ENCODE data around the gene FLRT1. TPM values are rescaled to one million over a fixed set of nuclear protein-coding genes. Genes with fewer than 3 reads are reported as not detected.

Gene FLRT1
- polyA plus RNA-seq, 6 donors from 2014 or later: not detected

DNA sequence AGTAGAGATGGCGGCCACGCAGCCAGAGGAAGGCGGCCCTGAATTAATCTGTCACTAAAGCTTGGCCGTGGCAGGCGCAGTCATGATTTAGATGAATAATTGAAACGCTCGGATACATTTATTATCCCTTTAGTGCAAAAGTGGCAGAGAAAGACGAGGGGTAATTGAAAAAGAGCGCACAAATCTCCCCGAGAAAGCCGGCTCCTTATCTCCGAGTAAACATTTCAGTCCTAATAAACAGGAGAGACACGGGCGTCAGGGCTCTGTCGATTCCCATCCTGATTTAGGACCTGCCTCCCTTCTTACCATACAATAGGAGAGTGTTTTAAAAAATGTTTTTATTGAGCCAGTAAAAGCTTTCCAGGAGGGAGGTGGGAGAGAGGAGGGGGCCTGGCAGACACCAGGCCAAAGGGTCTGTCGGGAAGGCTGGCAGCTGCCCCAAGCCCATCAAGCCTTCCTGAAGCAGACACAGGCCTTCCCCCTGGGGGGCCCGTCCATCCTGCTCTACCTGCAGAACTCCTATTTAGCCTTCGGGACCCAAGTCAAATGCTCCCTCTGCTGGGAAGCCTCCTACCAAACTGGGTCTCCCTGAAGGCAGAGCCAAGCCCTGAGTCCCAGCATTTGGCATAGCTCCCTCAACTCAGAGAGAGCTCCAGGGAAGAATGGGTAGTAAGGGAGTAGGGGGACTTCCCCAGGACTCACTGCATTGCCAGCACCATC lies 26.7 kb upstream of the FLRT1 start:
- no peak overlapping the region for H3K27ac Mint-ChIP-seq
- ATAC-seq (ENCODE audit: low read depth in 2 of 2) (no peak), DNase-seq (no peak)
- H3K4me3 Mint-ChIP-seq: no peak overlapping the region
- peaks cover 0 to 16% of the 10 kb centered on the region in 2 donors for H3K36me3 Mint-ChIP-seq
- H3K4me1 Mint-ChIP-seq: peaks cover 13 to 21% (median 21%) of the 10 kb centered on the region in 3 donors
- peaks cover 0 to 8% (median 0%) of the 10 kb centered on the region in 7 donors for H3K9me3 Mint-ChIP-seq
- peaks cover 15 to 53% (median 43%) of the 10 kb centered on the region in 3 donors for H3K27me3 Mint-ChIP-seq

DNA sequence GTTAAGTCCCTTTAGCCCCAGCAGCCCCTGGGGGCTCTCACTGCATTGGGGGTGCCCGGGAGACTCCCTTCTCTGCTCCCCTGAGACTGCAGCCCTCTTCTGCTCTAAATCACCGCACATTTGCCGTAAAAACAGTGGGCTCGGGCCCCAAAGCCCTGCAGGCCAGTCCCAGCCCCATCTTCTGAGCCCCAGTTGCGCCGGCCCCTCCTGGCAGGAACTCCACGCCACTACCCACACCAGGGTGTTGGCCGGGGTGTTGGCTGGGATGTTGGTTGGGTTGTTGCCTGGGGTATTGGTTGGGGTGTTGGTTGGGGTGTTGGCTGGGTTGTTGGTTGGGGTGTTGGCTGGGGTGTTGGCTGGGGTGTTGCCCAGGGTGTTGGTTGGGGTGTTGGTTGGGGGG lies 26.0 kb upstream of the FLRT1 start:
- Mint-ChIP-seq H3K27me3 (peaks cover 15 to 53% (median 43%) of the 10 kb centered on the region in 3 donors), H3K4me1 (peaks cover 13 to 21% (median 21%) of the 10 kb centered on the region in 3 donors), H3K4me3 (peak overlapping the region in 1 of 8 donors; percentile 59), H3K36me3 (peaks cover 0 to 16% of the 10 kb centered on the region in 2 donors), H3K9me3 (peaks cover 0 to 8% (median 0%) of the 10 kb centered on the region in 7 donors), H3K27ac (no peak overlapping the region)
- ATAC-seq (ENCODE audit: low read depth in 2 of 2) (no peak), DNase-seq (no peak)

DNA sequence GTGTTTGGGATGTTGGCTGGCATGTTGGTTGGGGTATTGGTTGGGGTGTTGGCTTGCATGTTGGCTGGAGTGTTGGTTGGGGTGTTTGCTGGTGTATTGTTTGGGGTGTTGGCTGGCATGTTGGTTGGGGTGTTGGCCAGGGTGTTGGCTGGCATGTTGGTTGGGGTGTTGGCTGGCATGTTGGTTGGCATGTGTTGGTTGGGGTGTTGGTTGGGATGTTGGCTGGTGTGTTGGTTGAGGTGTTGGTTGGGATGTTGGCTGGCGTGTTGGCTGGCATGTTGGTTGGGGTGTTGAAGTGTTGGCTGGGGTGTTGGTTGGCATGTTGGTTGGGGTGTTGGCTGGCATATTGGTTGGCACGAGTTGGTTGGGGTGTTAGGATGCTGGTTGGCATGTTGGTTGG lies 24.9 kb upstream of the FLRT1 start:
- Mint-ChIP-seq H3K27me3 (peaks cover 15 to 48% (median 43%) of the 10 kb centered on the region in 3 donors), H3K4me1 (peaks cover 13 to 21% (median 21%) of the 10 kb centered on the region in 3 donors), H3K36me3 (peaks cover 0 to 16% of the 10 kb centered on the region in 2 donors), H3K9me3 (peaks cover 0 to 8% (median 0%) of the 10 kb centered on the region in 7 donors), H3K27ac (no peak overlapping the region), H3K4me3 (no peak overlapping the region)
- ATAC-seq (ENCODE audit: low read depth in 2 of 2) (no peak), DNase-seq (no peak)

DNA sequence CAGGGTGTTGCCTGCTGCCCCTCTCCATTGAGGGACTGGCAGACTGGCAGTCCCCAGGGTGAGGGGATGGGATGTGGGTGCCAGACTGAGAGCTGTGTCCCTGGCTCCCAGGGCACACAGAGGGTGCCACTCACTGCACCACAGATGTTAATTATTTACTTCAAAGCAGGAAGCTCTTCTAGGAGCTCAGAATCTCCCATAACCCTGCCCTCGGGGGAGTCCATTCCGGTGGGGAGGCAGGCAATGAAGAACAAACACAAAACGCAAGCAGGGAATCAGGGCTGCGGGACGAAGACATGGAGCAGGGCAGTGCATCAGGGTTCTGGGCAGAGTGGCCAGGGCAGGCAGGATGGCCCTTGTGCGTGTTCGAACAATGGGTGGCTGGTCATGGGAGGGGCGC lies 24.4 kb upstream of the FLRT1 start:
- H3K4me3 Mint-ChIP-seq: no peak overlapping the region
- peaks cover 13 to 21% (median 20%) of the 10 kb centered on the region in 3 donors for H3K4me1 Mint-ChIP-seq
- ATAC-seq (ENCODE audit: low read depth in 2 of 2) (no peak), DNase-seq (no peak)
- H3K36me3 Mint-ChIP-seq: peaks cover 0 to 16% of the 10 kb centered on the region in 2 donors
- H3K9me3 Mint-ChIP-seq: peaks cover 0 to 8% (median 0%) of the 10 kb centered on the region in 7 donors
- no peak overlapping the region for H3K27ac Mint-ChIP-seq
- peaks cover 15 to 46% (median 42%) of the 10 kb centered on the region in 3 donors for H3K27me3 Mint-ChIP-seq

DNA sequence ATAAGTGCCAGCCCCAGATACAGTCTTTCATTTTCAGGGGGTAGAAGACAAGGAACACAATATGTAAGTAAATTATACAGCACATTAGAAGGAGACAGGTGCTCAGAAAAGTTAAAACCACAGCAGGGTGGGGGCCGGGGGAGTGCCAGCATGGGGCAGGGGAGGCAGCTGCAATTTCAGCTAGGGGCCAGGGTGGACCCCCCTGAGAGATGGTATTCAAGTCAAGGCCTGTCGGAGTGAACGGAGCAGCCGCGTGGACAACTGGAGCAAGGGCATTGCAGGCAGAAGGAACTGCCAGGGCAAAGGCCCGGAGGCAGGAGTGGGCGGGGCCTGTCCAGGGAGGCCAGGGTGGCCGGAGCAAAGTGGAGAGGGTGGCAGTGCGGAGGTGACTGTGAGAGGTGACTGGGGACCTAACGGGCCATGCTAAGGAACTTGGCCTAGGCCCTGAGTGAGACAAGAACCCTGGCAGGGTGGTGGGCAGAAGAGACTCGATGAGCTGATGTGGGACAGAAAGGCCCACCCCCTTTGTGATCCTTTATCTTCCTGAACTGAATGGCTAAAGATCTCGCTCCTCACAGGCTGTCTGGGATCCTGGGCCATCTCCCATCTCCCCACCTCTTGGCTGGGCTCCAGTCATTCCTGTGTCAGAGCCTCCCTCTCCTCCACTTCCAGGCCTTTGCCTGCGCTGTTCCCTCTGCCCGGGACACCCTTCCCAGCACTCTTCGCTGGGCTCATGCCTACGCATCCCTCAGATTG lies 22.4 kb upstream of the FLRT1 start:
- H3K4me1 Mint-ChIP-seq: peaks cover 0 to 6% (median under 1%) of the 10 kb centered on the region in 3 donors
- ATAC-seq (ENCODE audit: low read depth in 2 of 2) (no peak), DNase-seq (no peak)
- H3K4me3 Mint-ChIP-seq: no peak overlapping the region
- H3K27me3 Mint-ChIP-seq: peaks cover 4 to 27% (median 22%) of the 10 kb centered on the region in 3 donors
- peaks cover 0 to 8% (median 0%) of the 10 kb centered on the region in 7 donors for H3K9me3 Mint-ChIP-seq
- H3K27ac Mint-ChIP-seq: no peak overlapping the region
- peaks cover 0 to 16% of the 10 kb centered on the region in 2 donors for H3K36me3 Mint-ChIP-seq

DNA sequence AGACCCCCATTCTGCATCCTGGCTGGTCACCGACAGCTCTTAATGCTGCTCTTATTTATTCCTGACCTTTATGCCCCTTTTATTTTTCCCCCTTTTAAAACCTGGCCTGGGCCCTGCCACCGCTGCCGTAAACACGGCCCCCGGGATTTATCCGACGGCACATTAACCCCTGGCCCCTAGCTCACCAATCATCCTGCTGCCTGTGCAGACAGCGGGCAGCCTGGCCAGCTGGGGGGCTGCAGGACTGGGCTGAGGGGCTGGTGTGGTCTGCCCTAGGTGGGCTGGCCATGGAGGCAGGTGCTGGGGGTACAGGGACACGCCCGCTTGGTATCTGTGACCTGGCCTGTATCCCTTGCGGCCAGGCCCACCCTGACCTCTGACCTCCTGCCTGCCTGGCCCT lies 21.4 kb upstream of the FLRT1 start:
- Mint-ChIP-seq H3K27me3 (peaks cover 0 to 16% (median 14%) of the 10 kb centered on the region in 3 donors), H3K4me1 (peaks cover 0 to 5% (median 0%) of the 10 kb centered on the region in 3 donors), H3K4me3 (no peak overlapping the region), H3K9me3 (peaks cover 0 to 8% (median 0%) of the 10 kb centered on the region in 7 donors), H3K27ac (no peak overlapping the region), H3K36me3 (peaks cover 0 to 16% of the 10 kb centered on the region in 2 donors)
- ATAC-seq (ENCODE audit: low read depth in 2 of 2): no peak
- DNase-seq: no peak

DNA sequence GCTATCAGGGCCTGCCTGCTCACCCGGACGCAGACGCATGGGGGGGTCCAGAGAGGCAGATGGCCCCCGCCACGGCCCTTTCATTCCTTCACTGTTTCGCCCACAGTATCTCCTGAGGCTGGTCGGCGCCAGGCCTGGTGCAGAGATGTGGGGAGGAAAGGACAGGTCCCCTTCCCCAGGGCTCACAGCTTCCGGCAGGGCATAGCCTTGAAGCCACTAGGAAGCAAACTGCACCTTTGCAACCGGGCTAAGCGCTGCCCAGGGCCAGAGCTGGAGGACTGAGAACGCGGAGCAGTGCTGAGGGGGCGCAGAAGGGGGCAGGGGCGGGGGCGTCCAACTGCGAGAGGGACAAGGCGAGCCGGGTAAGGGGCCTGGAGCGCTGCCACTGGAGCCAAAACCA lies 20.2 kb upstream of the FLRT1 start:
- Mint-ChIP-seq H3K4me3 (no peak overlapping the region), H3K4me1 (no peaks in the 10 kb centered on the region), H3K9me3 (peaks cover 0 to 6% (median 0%) of the 10 kb centered on the region in 7 donors), H3K27ac (no peak overlapping the region), H3K36me3 (peaks cover 0 to 8% of the 10 kb centered on the region in 2 donors), H3K27me3 (peaks cover 0 to 8% (median 6%) of the 10 kb centered on the region in 3 donors)
- DNase-seq (no peak), ATAC-seq (ENCODE audit: low read depth in 2 of 2) (no peak)

DNA sequence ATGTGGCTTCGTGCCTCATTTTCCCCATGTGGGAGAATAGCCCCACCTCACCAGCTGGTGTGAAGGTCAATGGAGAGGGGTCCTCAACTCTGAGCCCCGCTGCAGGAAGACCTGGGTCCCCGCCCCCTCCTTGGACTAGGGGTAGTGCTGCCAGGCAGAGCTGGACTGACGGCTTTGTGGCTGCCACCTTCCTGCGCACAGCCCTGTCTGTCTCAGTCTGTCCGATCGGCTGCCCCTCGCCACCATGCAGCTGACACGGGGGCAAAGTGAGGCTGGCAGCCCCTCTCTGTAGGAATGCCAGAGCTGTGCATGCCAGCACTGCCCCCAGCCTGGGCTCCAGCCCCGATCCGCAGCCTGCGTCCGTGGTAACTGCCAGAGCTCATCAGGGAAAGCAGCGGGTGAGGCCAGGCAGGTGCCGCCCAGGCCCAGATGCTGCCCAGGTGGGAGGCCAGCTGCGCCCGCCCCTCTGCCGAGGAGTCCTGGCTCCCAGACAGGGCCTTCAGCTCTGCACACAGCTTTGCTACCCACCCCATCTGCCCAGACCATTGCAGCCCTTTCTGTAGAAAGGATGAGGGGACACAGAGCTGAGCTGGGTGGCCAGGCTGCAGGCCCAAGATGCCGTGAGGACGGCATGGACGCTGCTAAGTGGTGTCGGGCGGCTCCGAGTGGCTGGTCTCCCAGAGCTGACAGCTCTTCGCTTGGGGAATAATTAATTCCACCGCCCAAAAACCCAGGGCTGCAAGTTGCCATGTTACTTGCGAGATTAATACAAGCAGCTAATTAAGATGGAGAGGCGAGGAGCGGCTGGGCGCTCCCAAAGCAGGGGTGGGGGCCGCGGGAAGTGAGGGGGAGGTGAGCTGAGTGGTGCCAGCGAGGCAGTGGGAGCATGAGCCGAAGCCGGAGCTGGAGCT lies 19.5 kb upstream of the FLRT1 start:
- H3K36me3 Mint-ChIP-seq: peaks cover 0 to 1% of the 10 kb centered on the region in 2 donors
- H3K27ac Mint-ChIP-seq: no peak overlapping the region
- peaks cover 0 to under 1% (median 0%) of the 10 kb centered on the region in 3 donors for H3K27me3 Mint-ChIP-seq
- no peak for DNase-seq
- ATAC-seq (ENCODE audit: low read depth in 2 of 2): no peak
- no peaks in the 10 kb centered on the region for H3K9me3 Mint-ChIP-seq
- H3K4me3 Mint-ChIP-seq: no peak overlapping the region
- H3K4me1 Mint-ChIP-seq: no peaks in the 10 kb centered on the region

DNA sequence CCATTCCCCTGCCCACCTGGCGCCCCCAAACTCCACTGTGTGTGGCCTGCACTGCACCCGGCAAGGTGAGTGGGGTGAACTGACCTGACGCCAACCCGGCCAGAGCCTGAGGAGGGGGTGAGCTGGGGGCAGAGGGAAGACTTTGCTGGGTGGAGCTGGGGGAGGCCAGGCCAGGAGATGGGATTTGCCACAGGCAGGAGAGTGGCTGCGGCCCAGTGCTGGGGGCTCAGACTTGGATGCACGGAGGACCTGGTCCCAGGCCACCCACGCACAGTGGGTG lies 17.8 kb upstream of the FLRT1 start:
- Mint-ChIP-seq H3K4me3 (no peak overlapping the region), H3K4me1 (no peaks in the 10 kb centered on the region), H3K9me3 (no peaks in the 10 kb centered on the region), H3K27ac (no peak overlapping the region), H3K36me3 (no peaks in the 10 kb centered on the region), H3K27me3 (no peaks in the 10 kb centered on the region)
- DNase-seq (no peak), ATAC-seq (ENCODE audit: low read depth in 2 of 2) (no peak)

DNA sequence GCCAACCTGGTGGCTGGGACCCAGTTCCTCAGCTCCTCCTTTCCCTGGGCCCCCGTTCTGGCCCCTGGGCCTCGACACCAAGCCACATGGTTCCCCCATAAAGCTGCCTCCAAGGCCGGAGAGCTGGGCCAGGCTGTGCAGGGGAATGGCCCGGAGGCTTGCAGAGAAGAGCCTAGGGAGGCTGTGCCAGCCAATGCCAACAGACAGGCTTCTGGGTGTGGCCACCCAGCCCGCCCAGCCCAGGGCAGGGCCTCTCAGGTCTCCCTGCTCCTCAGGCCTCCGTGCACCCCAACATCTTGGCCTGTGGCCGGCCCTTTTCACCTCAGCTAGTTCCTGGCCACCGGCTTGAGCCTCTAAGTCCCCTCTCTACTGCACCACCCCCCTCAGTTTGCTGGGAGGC lies 17.4 kb upstream of the FLRT1 start:
- Mint-ChIP-seq H3K4me3 (no peak overlapping the region), H3K9me3 (no peaks in the 10 kb centered on the region), H3K27ac (no peak overlapping the region), H3K36me3 (no peaks in the 10 kb centered on the region), H3K4me1 (no peaks in the 10 kb centered on the region), H3K27me3 (no peaks in the 10 kb centered on the region)
- DNase-seq: no peak
- no peak for ATAC-seq (ENCODE audit: low read depth in 2 of 2)

DNA sequence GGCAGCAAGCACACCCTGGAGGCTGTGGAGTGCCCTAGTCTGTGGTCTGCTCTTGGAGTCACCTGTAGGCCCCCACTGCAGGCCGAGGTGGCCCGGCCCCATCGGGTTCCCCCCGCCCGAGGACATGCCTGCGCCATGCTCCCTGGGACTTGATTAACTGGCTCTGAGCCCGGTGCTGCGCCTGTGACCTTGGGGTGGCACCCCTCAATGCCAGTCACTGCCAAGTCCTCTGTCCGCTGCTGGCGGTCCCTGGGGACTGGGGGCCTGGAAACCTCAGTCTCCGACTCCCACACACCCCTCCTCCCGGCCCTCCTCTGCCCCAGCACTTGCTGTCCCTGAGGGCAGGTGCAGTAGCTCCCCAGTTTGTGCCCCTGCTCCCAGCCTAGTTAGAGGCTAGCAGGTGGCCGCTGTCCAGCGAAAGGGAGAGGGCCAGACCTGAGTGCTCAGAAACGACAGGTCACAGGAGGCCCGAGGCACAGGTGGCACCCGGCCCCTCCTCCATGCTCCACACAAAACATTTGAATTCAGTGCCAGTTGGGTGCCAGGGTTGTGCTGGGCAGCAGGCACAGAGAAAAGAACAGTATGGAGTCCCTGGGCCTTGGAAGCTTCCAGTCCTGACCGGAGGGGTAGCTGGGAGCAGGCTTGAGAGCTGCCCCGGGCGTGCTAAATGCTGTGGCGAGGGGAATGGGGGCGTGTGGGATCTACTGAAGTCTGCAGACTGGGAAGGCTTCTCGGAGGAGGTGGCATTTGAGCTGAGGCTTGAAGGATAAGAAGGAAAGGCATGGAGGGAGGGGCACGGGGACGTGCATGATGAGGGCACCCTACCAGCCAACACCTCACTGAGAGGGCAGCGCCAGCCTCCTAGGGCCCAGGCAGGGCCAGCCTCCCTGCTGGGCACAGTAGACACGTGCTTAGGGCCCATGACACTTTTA lies 16.4 kb upstream of the FLRT1 start:
- no peaks in the 10 kb centered on the region for H3K36me3 Mint-ChIP-seq
- H3K4me1 Mint-ChIP-seq: no peaks in the 10 kb centered on the region
- no peak for ATAC-seq (ENCODE audit: low read depth in 2 of 2)
- no peak for DNase-seq
- H3K27me3 Mint-ChIP-seq: no peaks in the 10 kb centered on the region
- H3K4me3 Mint-ChIP-seq: no peak overlapping the region
- no peaks in the 10 kb centered on the region for H3K9me3 Mint-ChIP-seq
- no peak overlapping the region for H3K27ac Mint-ChIP-seq

DNA sequence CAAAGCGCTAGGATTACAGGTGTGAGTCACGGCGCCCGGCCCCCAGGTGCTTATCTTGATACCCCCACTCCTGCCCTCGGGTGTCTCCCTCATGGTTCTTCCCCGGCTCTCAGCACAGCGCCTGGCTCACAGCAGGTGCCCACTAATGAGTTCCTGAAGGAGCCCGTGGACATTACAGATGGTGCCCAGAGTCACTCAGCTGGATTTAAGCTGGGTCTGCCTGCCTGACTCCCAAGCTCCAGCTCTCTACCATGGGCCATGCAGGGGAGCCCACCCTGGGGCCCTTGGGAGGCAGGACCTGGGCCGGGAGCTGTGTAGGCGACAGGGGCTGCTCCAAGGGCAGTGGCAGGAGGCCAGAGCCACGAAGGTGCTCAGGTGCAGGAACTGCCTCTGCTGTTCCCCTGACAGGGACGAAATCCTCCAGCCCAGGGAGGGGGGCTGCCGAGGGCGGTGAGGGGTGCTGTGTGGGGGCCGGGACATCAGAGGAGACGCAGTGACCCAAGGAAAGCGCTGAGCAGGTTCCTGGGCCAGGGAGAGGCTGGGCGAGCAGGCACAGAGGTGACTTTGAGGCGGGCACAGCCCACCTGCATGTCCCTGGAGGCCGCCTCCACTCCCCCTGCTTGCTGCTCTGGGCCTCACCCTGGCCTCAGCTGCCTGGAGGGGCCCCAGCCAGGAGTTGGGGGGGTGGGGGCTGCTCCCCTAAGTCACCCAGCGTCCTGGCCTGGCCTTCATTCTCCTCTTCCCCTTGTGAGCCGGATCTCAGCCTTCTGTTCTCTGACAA lies 14.6 kb upstream of the FLRT1 start:
- H3K27me3 Mint-ChIP-seq: no peaks in the 10 kb centered on the region
- DNase-seq: no peak
- H3K4me1 Mint-ChIP-seq: no peaks in the 10 kb centered on the region
- H3K36me3 Mint-ChIP-seq: no peaks in the 10 kb centered on the region
- ATAC-seq (ENCODE audit: low read depth in 2 of 2): no peak
- H3K4me3 Mint-ChIP-seq: no peak overlapping the region
- H3K27ac Mint-ChIP-seq: no peak overlapping the region
- no peaks in the 10 kb centered on the region for H3K9me3 Mint-ChIP-seq
